GM12875 (cell line): ENCODE measurements around the gene ZHX3.

Experiments used
- H3K4me3 ChIP-seq: one replicate; pipeline ENCODE4 v1.5.1; 2011; ENCODE audit warnings: low read depth, low read length, control low read depth
- TF ChIP-seq, protein P1 (sequence below): IDR thresholded peaks from 2 replicates; pipeline ENCODE4 v1.5.1; 2011; ENCODE audit warnings: low read depth, mild to moderate bottlenecking, control low read depth, inconsistent platforms, low read length, moderate library complexity, borderline replicate concordance; ENCODE audit not compliant: insufficient read depth

Gene ZHX3

DNA sequence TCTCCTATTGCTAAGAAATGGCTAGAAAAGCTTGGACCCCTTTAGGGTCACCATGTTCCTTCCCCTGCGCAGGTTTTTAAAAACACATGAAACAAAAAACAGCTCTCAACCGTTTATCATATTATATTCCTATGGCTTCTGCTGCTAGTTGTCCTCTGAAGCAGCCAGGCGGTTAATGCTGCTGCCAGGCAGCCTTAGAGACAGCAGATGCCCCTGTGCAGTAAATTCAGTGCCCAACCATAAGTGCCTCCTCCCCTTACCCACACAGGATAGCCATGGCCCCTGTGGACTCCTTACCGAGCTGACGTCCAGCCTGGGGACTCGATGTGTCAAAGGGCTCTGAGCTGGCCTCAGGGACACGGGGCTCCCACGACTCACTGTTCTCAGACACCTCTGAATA lies 115.8 kb downstream of the ZHX3 start:
- no peak overlapping the region for H3K4me3 ChIP-seq
- TF ChIP-seq, protein P1, sequence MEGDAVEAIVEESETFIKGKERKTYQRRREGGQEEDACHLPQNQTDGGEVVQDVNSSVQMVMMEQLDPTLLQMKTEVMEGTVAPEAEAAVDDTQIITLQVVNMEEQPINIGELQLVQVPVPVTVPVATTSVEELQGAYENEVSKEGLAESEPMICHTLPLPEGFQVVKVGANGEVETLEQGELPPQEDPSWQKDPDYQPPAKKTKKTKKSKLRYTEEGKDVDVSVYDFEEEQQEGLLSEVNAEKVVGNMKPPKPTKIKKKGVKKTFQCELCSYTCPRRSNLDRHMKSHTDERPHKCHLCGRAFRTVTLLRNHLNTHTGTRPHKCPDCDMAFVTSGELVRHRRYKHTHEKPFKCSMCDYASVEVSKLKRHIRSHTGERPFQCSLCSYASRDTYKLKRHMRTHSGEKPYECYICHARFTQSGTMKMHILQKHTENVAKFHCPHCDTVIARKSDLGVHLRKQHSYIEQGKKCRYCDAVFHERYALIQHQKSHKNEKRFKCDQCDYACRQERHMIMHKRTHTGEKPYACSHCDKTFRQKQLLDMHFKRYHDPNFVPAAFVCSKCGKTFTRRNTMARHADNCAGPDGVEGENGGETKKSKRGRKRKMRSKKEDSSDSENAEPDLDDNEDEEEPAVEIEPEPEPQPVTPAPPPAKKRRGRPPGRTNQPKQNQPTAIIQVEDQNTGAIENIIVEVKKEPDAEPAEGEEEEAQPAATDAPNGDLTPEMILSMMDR: no peak

DNA sequence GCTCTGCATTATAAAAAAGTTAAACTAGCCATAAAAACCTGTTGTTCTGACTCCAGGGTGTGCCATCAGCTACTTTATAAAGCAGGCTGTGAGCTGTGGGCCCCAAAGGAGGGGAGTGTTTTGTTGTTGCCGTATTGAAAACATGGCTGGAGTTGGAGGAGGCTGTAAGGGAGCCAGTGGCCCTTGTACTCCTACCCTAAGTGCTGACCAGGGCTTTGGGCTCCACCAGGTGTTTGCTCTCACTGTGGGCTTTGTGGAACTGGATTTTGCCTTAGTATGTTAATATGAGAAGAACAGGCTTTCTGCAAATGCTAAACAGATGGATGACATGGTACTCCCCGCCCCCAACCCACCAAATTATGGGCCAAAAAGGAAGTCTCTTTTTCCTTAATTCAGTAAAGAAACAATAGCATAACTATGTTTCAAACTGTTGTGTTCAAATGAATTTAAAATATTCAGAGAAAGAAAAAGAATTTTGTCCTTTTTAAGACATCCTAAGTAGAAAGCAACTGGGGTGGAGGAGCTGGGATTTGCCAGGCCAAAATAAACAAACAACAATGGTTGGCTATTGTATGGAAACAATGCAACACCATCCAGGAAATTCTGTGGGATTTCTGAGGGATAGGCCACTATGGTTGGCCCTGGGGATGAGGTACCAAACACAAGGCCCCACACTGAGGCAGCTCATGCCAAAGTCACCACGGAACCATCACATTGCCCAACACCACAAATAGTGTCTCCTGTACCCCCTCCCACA lies 116.9 kb downstream of the ZHX3 start:
- TF ChIP-seq, protein P1: no peak
- no peak overlapping the region for H3K4me3 ChIP-seq

DNA sequence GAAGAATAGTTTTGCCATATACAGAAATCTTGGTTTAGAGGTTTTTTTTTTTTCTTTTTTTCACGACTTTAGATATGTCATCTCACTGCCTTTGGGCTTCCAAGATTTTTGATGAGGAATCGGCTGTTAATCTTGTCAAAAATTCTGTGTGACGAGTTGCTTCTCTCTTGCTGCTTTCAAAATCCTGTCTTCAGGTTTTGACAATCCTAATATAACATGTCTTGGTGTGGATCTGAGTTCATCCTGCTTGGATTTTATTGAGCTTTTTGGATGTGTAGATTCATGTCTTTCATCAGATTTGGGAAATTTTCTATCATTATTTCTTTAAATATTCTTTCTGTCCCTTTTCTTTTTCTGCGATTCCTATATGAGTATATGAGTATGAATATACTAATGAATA lies 119.1 kb downstream of the ZHX3 start:
- TF ChIP-seq, protein P1: no peak
- H3K4me3 ChIP-seq: no peak overlapping the region

DNA sequence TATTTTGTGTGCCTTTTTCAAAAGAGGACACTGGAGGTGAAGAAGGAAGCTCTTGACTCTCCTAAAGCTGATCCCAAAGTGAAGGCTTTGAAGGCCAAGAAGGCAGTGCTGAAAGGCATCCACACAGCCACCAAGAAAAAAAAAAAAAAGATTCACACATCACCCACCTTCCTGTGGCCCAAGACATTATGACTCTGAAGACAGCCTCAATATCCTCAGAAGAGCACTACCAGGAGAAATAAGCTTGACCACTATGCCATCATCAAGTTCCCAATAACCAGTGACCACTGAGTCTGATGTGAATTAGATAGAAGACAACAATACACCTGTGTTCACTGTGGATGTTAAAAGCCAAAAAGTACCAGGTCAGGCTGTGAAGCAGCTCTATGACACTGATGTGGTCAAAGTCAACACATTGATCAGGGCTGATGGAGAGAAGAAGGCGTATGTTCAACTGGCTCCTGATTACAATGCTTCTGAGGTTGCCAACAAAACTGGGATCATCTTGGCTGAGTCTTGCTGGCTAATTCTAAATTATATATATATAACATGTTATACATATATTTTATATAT lies 120.8 kb downstream of the ZHX3 start:
- TF ChIP-seq, protein P1: no peak

DNA sequence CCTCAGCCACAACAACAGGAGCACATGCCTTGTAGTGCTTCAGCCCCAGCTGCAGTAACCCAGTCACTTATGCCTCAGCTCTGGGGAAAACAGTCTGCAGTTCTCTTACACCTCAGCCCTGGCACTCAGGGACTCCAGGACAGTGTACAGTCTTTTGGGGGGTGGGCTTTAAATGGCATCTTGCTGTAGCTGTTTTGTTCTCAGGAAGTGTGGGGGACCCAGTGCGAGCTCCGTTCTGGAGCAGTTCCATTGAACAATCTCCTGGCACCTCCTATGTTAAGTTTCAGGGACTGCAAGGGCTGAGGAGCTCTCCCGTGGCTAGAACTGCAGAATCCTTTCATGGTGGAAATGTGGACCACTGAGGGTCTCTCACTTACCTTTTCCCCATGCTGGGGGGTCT lies 125.0 kb downstream of the ZHX3 start:
- TF ChIP-seq, protein P1: no peak
- H3K4me3 ChIP-seq: no peak overlapping the region

More for the DNA sequence above, 120.8 kb downstream of the ZHX3 start:
- no peak overlapping the region for H3K4me3 ChIP-seq

DNA sequence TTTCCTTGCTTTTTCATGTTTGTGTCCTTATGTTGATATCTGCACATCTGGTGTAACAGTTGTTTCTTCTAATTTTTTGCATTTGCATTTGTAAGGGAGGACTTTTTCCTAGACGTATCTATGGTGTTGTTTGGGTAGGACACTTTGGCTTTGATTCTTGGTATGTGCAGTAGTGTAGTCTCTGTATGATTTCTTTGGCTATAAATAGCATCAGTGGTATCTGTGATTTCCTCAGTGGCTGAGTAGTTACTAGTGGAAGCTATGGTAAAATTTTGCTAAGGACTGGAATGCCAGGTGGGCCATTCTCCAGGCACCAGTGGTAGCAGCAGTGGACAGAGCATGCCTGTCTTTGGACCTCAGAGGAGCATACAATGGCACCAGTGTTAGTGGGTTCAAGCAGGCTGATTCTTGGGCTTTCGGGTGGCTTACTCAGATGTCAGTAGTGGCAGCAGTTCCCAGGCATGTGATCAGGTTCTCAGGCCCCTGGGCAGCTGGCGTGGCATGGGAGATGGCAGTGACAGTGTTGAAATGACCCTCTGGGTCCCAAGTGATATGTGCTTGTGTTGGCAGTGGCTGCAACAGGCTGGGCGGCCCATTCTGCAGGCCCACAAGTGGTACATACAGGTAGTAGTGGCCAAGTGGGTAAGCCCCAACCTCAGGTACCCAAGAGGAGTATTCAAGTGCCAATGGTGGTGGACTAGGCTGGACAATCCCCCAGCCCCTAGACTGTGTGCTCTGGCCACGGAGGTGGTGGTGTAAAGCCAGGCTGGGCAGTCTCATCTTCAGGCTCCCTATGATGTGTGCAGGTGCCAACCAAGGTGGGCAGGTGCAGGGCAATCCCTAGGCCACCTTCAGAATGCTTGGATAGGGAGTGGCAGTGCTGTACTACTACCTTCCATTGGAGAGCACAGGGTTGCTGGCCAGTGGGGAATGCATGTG lies 125.7 kb downstream of the ZHX3 start:
- H3K4me3 ChIP-seq: no peak overlapping the region
- TF ChIP-seq, protein P1: no peak
